Calu3 (cell line): ENCODE results near the gene MSGN1. TPM values are rescaled to one million over a fixed set of nuclear protein-coding genes. Genes with fewer than 3 reads are reported as not detected.

Experiments
- Bru-seq: library from RNA; stranded (reverse); fragments of 400-500 nt; gene quantifications from one replicate; lab custom pipeline; 2021; lab: Mats Ljungman, UMichigan
- BruChase-seq, 2 experiments: library from RNA; stranded (reverse); fragments of 400-500 nt; gene quantifications; one replicate each; lab custom pipeline; 2021; lab: Mats Ljungman, UMichigan
- BruUV-seq: library from RNA; stranded (reverse); fragments of 400-500 nt; replicated peaks from 2 replicates; lab custom pipeline; 2021; lab: Mats Ljungman, UMichigan
- CTCF ChIA-PET: fragments of 300-600 bp; sonication (Branson Sonifier 250); formaldehyde crosslinking; loops from one replicate; lab custom pipeline; 2022; ENCODE audit warnings: antibody characterized with exemption; lab: Charles Lee
- DNase-seq: peaks from one replicate; pipeline ENCODE4 v3.0.0; 2022
- H3K27ac Mint-ChIP-seq: one replicate; pipeline ENCODE4 v1.8.0; 2022; ENCODE audit warnings: mixed read lengths; ENCODE audit not compliant: unreplicated experiment
- H3K27me3 Mint-ChIP-seq: one replicate; pipeline ENCODE4 v1.8.0; 2022; ENCODE audit warnings: mixed read lengths; ENCODE audit not compliant: unreplicated experiment
- H3K36me3 Mint-ChIP-seq: one replicate; pipeline ENCODE4 v1.8.0; 2022; ENCODE audit warnings: mild to moderate bottlenecking, moderate library complexity, mixed read lengths; ENCODE audit not compliant: insufficient read depth, unreplicated experiment
- H3K4me1 Mint-ChIP-seq: one replicate; pipeline ENCODE4 v1.8.0; 2022; ENCODE audit warnings: mild to moderate bottlenecking, low read depth, mixed read lengths; ENCODE audit not compliant: unreplicated experiment
- H3K4me3 Mint-ChIP-seq: one replicate; pipeline ENCODE4 v1.8.0; 2022; ENCODE audit warnings: mild to moderate bottlenecking, low read depth, moderate library complexity, mixed read lengths; ENCODE audit not compliant: unreplicated experiment
- H3K9me3 Mint-ChIP-seq: one replicate; pipeline ENCODE4 v1.8.0; 2022; ENCODE audit warnings: low read depth, mixed read lengths; ENCODE audit not compliant: unreplicated experiment
- CTCF ChIP-seq: fragments of 200-600 bp; IDR thresholded peaks from one replicate; pipeline ENCODE4 v1.8.0; 2022; ENCODE audit warnings: antibody characterized with exemption; ENCODE audit not compliant: unreplicated experiment
- intact Hi-C: fragments of 100-400 bp; cut with micrococcal nuclease; formaldehyde crosslinking; loops from one replicate; pipeline ENCODE4 v1.10.0; 2022; ENCODE audit not compliant: unreplicated experiment
- long read RNA-seq: library from polyadenylated mRNA; stranded (forward); transcript quantifications from one replicate; pipeline ENCODE4 v2.0.0, GENCODE V29; 2022
- total RNA-seq: library from RNA; stranded (reverse); gene quantifications from 2 replicates; pipeline ENCODE4 v1.2.3, GENCODE V29; 2022

The MSGN1 gene
- total RNA-seq (not detected in 2 replicates), Bru-seq, nascent RNA (not detected), BruChase-seq, experiment 1, labeled RNA remaining after a 6-hour chase (not detected), BruChase-seq, experiment 2, labeled RNA remaining after a 2-hour chase (not detected)
- long read RNA-seq, result 0 reads

GRCh38 chr2:17816396-17817245, at the start of gene MSGN1:
TSS of gene MSGN1 (plus strand) at chr2:17816460. CDS start at chr2:17816519, 59 bp downstream.
- Mint-ChIP-seq H3K9me3 (no peaks in the 10 kb centered on the region), H3K4me3 (no peak within 1 kb of the TSS), H3K27ac (no peak within 1 kb of the TSS), H3K27me3 (peaks cover 20% of the 10 kb centered on the region), H3K4me1 (no peaks in the 10 kb centered on the region), H3K36me3 (no peaks in the 10 kb centered on the region)
- CTCF ChIA-PET, result interaction anchor here (1.0 kb wide), 1 partner anchor 11 kb away, joined by 3 read pairs; no protein-coding TSS in a partner anchor
- intact Hi-C loops, result no loop called here
- TF ChIP-seq CTCF, result no peak
- BruUV-seq, result no TSS peak
- DNase-seq, result no peak

GRCh38 chr2:17768894-17769293, 47.4 kb upstream of the MSGN1 start:
- intact Hi-C loops, result no loop called here
- no peak overlapping the region for H3K27ac Mint-ChIP-seq
- H3K36me3 Mint-ChIP-seq, result no peaks in the 10 kb centered on the region
- CTCF ChIA-PET, result no interaction called here
- no peaks in the 10 kb centered on the region for H3K9me3 Mint-ChIP-seq
- H3K4me1 Mint-ChIP-seq, result no peaks in the 10 kb centered on the region
- no peak overlapping the region for H3K4me3 Mint-ChIP-seq
- no peak for TF ChIP-seq CTCF
- DNase-seq, result no peak
- H3K27me3 Mint-ChIP-seq, result no peaks in the 10 kb centered on the region
- no TSS peak for BruUV-seq

- TF ChIP-seq CTCF, result no peak
- H3K27me3 Mint-ChIP-seq, result no peaks in the 10 kb centered on the region
- no peak for DNase-seq
- no peaks in the 10 kb centered on the region for H3K4me1 Mint-ChIP-seq
- CTCF ChIA-PET, result no interaction called here
- H3K9me3 Mint-ChIP-seq, result no peaks in the 10 kb centered on the region
- no peak overlapping the region for H3K4me3 Mint-ChIP-seq
- intact Hi-C loops, result no loop called here
- H3K36me3 Mint-ChIP-seq, result peaks cover 9% of the 10 kb centered on the region
- H3K27ac Mint-ChIP-seq, result no peak overlapping the region
- no TSS peak for BruUV-seq
Observed at GRCh38 chr2:17771956-17772355, 44.3 kb upstream of the MSGN1 start.

- no peaks in the 10 kb centered on the region for H3K9me3 Mint-ChIP-seq
- no peaks in the 10 kb centered on the region for H3K4me1 Mint-ChIP-seq
- BruUV-seq, result no TSS peak
- TF ChIP-seq CTCF, result no peak
- H3K27ac Mint-ChIP-seq, result no peak overlapping the region
- CTCF ChIA-PET, result no interaction called here
- no peak overlapping the region for H3K4me3 Mint-ChIP-seq
- no peak for DNase-seq
- no peaks in the 10 kb centered on the region for H3K27me3 Mint-ChIP-seq
- peaks cover 10% of the 10 kb centered on the region for H3K36me3 Mint-ChIP-seq
- intact Hi-C loops, result no loop called here
Observed at GRCh38 chr2:17772532-17772931, 43.7 kb upstream of the MSGN1 start.
